DMS53 treated with DMSO at 0.1 percent for 48 hours (cell line): ENCODE measurements around the gene PDE1A.
A peak's percentile ranks its signal among the peaks of the same experiment; 100 is the strongest.
"Not testable (repeated sequence)": the region's sequence is repeated elsewhere in the genome, so short reads cannot be mapped to it uniquely, and the experiment has no call there.

ENCODE experiments used
- DNase-seq: peaks from one replicate; lab custom pipeline; 2025; ENCODE audit not compliant: unreplicated experiment; lab: John Stamatoyannopoulos, UW

The PDE1A gene

DNA sequence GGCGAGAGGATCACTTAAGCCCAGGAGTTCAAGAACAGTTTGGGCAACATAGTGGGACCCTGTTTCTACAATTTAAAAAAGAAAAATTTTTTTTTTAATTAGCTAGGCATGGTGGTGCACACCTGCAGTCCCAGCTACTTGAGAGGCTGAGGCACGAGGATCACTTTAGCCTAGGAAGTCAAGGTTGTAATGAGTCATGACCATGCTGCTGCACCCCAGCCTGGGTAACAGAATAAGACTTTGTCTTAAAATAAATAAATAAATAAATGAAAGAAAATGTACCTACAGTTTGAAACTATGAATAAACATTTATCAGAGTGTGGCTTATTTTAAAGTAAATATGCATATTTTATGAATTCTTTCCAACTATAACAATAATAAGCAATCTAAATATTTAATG lies 16.7 kb downstream of the PDE1A start:
- DNase-seq, result no peak

DNA sequence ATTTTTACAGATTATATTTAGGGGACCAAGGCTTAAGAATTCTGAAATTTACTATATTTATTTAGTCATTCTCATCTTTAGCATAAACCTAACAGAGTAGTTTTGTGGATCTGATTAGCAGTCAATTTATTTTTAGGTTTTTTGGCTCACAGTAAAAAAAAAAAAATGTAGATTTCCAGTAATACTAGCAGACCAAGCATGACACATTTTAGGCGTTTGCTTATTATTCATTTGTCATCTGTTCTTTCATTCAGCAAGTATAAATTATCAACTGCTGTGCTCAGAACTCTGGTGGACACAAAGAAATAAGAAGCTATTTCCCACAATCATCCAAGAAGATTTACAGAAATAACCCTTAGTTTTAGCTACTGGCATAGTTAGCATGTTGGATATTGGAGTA lies 20.6 kb downstream of the PDE1A start:
- DNase-seq, result no peak

DNA sequence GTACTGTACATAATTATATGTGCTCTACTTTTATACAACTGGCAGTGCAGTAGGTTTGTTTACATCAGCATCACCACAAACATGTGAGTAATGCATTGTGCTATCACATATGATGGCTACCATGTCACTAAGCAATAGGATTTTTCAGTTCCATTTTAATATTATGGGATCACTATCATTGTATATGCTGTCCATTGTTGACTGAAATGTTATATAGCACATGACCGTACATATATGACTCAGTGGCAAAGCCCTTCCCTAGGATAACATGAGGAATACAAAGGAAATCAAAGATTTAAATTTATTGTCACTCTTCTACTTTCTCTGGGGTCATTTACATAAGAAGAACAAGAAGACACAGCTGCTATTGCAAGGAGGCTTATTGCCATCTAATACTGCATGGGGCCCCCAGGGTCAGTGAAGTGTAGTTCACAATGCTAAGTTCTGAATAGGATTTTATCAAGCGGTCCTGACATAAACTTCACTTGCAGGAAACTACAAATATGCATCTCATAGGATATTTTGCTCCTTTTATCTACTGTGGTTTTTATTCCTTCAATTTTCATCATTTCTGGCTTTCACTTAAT lies 21.8 kb downstream of the PDE1A start:
- no peak for DNase-seq

DNA sequence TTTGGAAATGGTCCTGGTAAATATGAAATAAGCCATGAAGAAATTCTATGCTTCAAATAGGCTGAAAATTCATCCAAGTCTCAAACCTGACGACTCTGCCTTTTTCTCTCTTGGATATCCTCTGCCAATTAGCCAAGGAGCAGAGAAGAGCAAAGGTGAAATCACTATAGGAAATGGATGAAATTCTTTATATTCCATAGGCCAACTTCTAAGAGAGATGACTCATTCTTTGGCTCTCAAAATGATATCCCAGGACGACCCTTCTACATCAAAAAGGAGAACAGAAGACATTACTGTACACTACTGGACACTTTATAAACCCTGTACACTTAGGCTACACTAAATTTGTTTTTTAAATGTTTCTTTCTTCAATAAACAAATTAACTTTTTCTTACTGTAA lies 22.7 kb downstream of the PDE1A start:
- DNase-seq, result no peak

DNA sequence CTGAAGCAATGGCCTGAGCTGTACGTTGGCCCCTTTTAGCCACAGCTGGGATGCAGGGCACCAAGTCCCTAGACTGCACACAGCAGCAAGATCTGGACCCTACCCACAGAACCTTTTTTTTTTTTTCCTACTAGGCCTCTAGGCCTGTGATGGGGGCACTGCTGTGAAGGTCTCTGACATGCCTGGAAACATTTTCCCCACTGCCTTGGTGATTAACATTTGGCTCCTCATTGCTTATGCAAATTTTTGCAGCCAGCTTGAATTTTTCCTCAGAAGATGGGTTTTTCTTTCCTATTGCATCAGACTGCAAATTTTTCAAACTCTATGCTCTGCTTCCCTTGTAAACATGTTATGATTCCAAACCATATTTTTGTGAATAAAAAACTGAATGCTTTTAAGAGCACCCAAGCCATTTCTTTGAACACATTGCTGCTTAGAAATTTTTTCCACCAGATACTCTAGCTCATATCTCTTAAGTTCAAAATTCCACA lies 33.5 kb downstream of the PDE1A start:
- DNase-seq, result no peak

DNA sequence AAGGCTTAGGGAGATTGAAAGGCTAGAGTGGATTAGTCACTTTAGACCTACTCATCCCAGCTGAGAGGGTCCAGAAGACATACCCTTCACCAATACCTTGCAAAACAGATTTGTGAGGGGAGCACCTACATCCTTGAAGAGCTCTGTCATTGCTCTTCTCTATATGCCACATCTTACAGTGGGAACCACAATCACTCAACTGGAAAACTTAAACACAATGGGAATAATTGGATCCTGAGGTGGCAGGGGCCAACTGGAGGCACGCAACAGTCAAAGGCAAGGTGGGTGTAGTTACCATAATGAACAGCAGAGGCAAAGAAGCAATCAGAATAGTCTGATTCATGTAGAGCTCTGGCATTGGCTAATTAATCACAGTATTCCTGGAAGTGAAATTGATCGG lies 35.4 kb downstream of the PDE1A start:
- no peak for DNase-seq

DNA sequence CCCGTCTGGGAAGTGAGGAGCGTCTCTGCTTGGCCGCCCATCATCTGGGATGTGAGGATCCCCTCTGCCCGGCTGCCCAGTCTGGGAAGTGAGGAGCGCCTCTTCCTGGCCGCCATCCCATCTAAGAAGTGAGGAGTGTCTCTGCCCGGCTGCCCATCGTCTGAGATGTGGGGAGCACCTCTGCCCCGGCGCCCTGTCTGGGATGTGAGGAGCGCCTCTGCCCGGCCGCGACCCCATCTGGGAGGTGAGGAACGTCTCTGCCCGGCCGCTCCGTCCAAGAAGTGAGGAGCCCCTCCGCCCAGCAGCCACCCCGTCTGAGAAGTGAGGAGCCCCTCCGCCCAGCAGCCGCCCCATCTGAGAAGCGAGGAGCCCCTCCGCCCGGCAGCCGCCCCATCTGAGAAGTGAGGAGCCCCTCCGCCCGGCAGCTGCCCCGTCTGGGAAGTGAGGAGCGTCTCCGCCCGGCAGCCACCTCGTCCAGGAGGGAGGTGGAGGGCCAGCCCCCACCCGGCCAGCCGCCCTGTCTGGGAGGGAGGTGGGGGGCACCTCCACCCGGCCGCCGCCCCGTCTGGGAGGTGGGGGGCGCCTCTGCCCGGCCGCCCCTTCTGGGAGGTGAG lies 40.5 kb downstream of the PDE1A start:
- DNase-seq, result not testable (repeated sequence)

DNA sequence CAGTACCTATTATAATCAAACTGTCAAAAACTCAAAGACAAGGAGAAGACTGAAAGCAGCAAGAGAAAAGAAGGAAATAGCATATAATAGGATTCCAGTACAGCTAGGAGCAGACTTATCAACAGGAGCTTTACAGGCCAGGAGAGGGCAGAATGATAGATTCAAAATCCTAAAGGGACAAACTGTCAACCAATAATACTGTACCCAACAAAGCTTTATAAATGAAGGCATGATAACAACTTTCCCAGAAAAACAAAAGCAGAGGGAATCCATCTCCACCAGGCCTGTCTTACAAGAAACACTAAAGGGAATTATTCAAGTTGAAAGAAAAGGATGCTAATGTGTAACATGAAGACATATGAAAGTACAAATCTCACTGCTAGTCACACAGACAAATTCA lies 42.0 kb downstream of the PDE1A start:
- DNase-seq, result no peak

DNA sequence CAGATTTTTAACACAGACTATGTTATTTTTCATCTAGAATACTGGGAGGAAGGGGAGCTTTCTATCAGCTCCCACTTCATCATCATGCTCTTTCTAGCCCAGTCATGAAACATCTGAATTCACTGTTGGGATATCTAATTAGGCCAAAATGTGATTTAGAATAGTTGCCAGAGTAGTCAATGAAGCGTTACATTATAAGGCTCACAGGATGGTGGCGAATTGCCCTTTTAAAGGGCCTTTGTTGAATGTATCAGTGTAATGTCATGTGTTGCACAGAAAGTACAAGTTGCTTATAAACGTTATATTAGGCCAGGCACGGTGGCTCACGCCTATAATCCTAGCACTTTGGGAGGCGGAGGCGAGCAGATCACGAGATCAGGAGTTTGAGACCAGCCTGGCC lies 45.6 kb downstream of the PDE1A start:
- no peak for DNase-seq

DNA sequence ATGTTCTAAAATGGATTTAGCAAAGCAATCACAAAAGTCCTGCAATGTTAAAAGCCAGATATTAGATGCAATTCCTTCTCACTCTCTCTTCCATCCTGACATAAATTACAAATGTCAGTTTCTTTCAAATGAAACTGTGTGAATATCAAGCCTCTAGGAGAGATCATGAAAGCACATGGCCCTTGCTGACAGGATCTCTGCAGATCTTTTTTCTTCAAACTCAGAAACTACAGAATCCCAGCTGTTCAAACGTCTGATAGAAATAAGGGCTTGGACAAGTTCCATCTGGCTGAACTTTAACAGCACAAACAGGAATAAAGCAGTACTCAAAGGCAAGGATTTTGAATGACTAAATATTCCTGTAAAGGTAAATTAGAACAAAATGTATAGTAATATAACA lies 47.6 kb downstream of the PDE1A start:
- no peak for DNase-seq

DNA sequence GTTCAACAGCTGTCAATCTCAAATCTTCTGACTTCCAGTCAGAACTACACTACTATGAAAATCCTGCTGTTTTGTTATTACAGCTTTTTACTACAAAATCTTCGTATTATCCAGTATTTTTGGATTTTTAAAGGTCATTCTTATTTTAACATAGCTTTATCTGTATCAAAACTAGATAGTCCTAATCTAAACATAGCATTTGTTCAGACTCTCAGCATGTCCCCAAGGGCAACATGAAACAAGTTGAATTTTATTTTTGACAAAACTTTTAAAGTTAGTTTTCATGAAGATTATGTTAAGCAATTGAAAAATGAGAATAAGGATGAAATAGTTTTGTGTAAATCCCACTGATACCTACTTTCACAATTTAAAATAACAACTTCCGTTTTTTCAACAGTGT lies 48.1 kb downstream of the PDE1A start:
- DNase-seq, result no peak

DNA sequence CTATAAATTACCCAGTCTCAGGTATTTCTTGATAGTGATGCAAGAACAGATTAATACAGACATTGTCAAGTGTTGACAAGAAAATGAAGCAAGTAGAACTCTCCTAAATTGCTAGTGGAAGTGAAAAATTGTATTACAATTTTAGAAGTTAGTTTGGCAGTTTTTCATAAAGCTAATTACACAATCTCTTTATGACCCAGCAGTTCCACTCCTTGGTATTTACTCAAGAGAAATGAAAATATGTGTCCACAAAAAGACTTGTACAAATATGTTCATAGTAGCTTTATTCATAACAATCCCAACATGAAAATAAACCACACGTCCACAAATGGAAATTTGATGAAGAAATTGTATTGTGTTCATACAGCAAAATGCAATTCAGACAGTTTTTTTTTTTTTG lies 49.4 kb downstream of the PDE1A start:
- DNase-seq, result no peak

DNA sequence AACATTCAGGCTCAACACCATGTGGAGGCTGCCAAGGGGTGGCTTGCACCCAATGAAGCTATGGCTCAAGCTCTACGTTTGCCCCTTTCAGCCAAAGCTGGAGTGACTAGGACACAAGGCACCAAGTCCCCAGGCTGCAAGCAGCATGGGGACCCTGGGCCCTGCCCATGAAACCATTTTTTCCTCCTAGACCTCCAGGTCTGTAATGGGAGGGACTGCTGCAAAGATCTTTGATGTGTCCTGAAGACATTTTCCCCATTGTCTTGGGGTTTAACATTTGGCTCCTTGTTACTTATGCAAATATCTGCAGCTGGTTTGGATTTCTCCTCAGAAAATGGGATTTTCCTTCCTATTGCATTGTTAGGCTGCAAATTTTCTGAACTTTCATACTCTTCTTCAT lies 51.0 kb downstream of the PDE1A start:
- DNase-seq, result no peak

DNA sequence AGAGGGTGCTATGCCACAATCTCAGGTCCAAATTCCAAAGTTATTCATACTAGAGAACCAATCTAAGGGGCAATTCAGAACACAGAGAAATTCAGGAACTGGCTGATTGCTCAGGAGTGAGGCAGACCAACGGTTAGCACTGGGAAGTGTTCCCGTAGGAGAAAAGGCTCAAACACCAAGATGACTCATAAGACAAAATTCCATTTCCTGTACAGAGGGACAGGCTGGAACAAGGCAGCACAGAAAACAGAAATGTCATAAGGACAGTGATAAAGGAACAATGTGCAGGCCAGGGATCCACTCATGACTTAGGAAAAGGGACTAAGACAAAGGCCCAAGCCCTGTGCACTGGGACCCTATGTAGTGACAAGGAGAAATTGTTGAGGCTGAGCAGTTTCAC lies 54.2 kb downstream of the PDE1A start:
- DNase-seq, result peak; percentile 94

DNA sequence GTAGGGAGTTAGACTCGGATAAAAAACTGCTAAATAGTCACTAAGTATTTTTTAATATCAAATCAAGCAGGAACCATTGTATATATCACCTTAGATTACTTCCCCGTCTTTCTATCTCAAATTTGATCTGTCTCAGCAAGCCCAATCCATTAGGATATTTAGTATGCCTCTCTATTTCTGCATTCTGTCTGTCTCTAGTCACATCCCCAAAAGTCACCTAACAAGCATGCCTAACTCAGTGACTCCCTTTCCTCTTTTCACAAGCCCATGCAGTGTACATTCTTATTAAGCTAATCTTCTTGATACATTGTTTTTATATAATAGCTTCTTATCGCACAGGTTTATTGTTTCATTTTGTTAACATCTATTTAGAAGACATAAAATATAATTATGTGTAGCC lies 57.8 kb downstream of the PDE1A start:
- no peak for DNase-seq

DNA sequence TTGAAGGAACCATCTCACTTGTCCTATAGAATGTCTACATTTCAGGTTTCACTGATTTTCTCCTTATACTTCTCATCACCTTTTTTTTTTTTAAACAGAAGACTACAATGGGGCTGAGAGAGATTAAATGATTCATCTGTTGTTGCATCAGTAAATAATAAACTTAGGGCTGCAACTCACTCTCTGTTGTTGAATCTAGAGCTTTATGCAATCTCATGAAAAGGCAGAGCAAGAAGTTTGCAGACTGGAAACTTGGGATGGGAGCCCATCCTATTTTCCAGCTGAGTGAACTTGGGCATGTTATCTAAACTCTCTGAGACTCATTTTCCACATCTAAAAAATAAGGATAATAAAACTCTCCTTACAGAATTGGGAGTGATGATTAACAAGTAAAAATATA lies 58.4 kb downstream of the PDE1A start:
- DNase-seq, result no peak

DNA sequence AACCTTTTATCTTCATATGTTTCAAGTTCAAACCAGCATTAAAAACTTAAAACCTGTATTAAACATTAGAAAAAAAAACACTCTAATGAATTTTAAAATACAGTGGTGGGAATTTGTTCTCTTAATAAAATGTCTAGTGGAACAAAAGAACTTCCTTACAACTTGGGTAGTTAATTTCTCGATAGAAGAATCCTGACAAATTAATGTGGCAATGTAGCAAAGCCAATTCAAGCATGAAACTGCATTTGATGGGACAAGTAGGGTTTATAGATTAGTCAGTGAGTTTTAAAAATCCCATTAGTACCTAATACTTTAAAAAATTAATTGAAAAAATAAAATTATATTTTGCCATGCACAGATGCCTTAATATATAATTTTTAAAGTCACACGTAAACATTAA lies 59.4 kb downstream of the PDE1A start:
- no peak for DNase-seq

DNA sequence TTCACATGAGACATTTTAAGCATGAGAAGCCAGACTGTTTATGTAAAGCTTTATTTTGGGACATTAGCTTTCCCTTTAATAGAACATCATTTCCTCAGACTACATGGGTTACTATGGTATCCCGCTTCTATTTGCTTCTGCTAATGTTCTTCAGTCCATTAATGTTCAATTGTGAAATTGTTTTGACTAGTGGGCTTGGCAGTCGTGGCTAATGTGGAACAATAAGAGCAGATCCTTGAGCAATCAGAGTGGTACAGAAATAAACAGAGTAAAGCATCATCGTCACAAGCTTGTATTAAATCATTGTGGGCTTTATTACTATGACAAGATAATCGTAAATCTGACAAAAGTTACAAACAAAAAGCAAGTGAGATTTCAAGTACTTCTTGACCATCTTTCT lies 60.2 kb downstream of the PDE1A start:
- no peak for DNase-seq

DNA sequence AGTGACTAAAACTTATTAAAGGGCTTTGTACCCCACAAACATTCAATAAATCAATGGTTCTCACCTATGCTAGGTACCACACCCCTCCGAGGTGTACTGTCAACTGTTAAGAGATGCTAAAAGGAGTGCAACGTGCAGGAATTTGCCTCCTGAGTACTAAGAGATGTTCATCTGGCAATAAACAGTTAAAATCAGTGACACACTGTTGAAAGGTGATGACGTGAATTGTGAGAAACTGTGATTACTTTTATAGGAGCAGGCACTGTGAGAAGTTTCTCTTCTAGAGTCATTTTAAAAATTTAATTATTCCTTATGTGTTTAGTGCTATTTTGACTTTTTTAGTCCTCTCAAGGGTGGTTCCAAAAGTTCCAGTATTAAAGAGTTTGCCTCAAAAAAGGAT lies 61.0 kb downstream of the PDE1A start:
- DNase-seq, result no peak

DNA sequence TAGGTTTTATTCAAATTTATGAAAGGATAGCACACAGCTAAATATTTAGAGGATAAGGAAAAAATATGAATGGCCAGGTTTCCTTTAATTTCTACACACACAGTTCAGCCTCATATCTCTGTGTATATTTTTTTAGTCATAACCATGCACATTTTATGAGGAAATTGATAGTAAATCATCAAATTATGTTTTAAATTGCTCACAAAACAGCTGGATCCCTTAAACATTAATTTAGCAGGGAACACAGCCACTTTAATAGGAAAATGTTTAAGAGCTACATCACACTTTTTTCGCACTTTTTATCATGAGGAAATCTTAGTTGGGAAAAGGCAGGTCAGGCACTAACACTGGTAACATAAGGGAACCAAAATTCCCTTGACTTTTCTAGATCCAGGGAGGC lies 65.4 kb downstream of the PDE1A start:
- DNase-seq, result no peak

DNA sequence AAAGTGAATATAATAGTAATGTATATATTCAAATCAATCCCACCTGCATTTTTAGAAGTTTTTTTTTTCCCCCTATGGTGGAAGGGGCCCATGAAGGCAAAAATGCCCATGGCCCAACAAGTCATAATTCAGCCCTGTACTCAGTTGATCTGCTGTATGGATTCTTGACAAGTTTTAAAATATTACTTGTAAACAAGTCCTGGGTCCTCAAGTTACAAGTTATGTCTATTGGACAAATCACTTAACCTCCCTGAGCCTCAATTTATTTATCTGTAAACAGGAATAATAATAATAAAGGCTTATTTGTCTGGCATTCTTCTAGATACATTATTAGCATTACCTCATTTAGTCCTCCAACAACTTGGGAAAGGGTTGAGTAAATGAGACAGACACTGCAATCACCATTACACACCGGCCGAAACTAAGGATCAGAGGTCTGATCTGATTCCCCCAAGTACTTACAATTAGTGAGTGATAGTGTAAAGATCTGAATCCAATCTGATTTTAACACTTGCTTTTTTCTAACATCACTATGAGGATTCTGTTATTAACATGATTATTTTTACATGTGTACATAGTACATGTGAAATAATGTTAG lies 66.1 kb downstream of the PDE1A start:
- no peak for DNase-seq

DNA sequence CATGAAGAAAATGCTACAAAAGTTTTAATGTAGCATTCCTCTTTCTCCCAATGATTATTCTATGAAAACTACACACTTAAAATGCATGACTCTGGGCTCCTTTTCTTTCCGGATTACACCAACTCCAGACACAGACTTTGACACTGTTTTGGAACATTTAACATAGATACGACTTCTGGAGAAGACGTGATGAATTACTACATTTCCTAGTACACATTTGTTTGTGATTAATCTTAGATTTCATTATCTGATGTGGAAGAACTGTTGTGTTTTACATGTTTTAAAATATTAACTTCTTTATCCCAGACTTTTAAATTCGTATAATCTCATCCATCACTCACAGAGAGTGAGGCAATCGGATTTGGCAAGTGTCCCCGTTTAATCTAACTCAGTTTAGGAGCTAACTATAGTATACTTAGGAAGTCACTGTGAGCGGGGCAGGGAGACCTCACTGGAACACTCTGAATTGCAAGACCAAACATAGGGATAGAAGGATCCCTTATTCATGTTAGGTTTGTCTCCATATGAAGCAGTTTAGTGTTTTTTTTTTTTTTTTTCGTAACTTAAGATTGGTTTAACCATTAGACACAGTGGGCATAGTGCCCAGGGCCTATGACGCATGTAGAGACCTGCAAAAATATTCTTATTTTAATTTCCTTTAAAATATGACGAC lies 66.7 kb downstream of the PDE1A start:
- DNase-seq, result no peak
